Lower lobe of right lung (tissue), 2 donors: ENCODE results near the gene AGO4. TPM values are rescaled to one million over a fixed set of nuclear protein-coding genes. Genes with fewer than 3 reads are reported as not detected.
"Not testable (repeated sequence)": the region's sequence is repeated elsewhere in the genome, so short reads cannot be mapped to it uniquely, and the experiment has no call there.

Source experiments
- ATAC-seq, 2 donors: fragments of 200-7000 bp; cut with Tn5 transposase; one replicate each; pipeline ENCODE4 v1.9.1; 2020 to 2022; ENCODE audit warnings: mild to moderate bottlenecking in 2 of 2, moderate library complexity in 2 of 2
- DNase-seq: peaks from one replicate; pipeline ENCODE4 v3.0.0-alpha.2; 2020
- H3K27ac ChIP-seq: fragments of 200-600 bp; one replicate; pipeline ENCODE4 v1.8.0; 2022
- H3K27me3 ChIP-seq: fragments of 200-600 bp; one replicate; pipeline ENCODE4 v1.8.0; 2022; ENCODE audit warnings: low read depth
- H3K36me3 ChIP-seq: fragments of 200-600 bp; one replicate; pipeline ENCODE4 v1.8.0; 2022; ENCODE audit warnings: mild to moderate bottlenecking
- H3K4me1 ChIP-seq: fragments of 200-600 bp; one replicate; pipeline ENCODE4 v1.8.0; 2022
- H3K4me3 ChIP-seq: fragments of 200-600 bp; one replicate; pipeline ENCODE4 v1.8.0; 2022; ENCODE audit warnings: mild to moderate bottlenecking
- H3K9me3 ChIP-seq: fragments of 200-600 bp; one replicate; pipeline ENCODE4 v1.8.0; 2022
- intact Hi-C: fragments of 100-400 bp; cut with DNase I; formaldehyde crosslinking; loops from one replicate; pipeline ENCODE4 v1.11.0; 2022
- total RNA-seq: library from RNA; stranded (reverse); fragmentation: NEBNext Ultra II Directional; extraction: Animal tissue kit (Norgen Biotek cat#: 25700); gene quantifications from one replicate; pipeline ENCODE4 v1.2.1, GENCODE V29; 2021
- TF ChIP-seq, protein P1 (sequence below): fragments of 200-600 bp; IDR thresholded peaks from one replicate; pipeline ENCODE4 v1.8.0; 2022; ENCODE audit warnings: antibody characterized with exemption, mild to moderate bottlenecking
- donor health status: DM: no; HTN: yes; CAD: no; lungs with severe emphysema.

The AGO4 gene
- total RNA-seq, 1 donor from 2014 or later = 32.9 TPM

DNA sequence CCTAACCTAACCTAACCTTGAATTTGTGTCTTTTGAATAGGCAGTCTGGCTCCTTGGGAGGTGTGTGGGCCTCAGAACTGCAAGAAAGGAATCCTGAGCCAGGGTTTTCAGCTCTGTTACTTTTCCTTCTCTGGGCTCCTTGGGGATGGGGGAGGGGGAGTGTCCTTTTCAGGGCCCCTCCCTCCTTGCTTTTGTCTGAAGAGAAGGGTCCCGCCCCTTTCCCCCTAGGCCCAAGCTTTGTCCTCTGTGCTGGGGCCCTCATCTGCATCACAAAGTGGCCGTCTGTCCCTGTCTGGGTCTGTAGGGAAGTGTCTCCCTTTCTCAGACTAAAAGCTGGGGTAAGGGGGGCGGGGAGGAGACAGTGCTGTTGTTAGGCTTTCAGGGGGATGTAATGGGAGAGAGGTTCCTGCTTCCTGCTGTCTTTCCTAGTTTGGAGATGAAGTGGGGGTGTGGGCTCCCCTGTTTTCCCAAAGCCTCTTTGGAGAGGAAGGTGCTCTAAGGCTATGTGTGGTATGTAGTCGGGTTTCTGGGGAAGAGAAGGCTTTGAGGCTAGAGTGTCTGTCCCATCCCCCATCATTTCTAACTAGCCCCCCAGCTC, 78.2 kb downstream of the AGO4 start:
- TF ChIP-seq, protein P1, sequence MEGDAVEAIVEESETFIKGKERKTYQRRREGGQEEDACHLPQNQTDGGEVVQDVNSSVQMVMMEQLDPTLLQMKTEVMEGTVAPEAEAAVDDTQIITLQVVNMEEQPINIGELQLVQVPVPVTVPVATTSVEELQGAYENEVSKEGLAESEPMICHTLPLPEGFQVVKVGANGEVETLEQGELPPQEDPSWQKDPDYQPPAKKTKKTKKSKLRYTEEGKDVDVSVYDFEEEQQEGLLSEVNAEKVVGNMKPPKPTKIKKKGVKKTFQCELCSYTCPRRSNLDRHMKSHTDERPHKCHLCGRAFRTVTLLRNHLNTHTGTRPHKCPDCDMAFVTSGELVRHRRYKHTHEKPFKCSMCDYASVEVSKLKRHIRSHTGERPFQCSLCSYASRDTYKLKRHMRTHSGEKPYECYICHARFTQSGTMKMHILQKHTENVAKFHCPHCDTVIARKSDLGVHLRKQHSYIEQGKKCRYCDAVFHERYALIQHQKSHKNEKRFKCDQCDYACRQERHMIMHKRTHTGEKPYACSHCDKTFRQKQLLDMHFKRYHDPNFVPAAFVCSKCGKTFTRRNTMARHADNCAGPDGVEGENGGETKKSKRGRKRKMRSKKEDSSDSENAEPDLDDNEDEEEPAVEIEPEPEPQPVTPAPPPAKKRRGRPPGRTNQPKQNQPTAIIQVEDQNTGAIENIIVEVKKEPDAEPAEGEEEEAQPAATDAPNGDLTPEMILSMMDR = no peak
- DNase-seq (no peak), ATAC-seq (no peak)
- intact Hi-C loops = no loop called here
- H3K4me3 ChIP-seq = no peak overlapping the region
- no peaks in the 10 kb centered on the region for H3K9me3 ChIP-seq
- H3K27ac ChIP-seq = no peak overlapping the region
- no peaks in the 10 kb centered on the region for H3K27me3 ChIP-seq
- peaks cover 44% of the 10 kb centered on the region for H3K4me1 ChIP-seq
- peaks cover 30% of the 10 kb centered on the region for H3K36me3 ChIP-seq

DNA sequence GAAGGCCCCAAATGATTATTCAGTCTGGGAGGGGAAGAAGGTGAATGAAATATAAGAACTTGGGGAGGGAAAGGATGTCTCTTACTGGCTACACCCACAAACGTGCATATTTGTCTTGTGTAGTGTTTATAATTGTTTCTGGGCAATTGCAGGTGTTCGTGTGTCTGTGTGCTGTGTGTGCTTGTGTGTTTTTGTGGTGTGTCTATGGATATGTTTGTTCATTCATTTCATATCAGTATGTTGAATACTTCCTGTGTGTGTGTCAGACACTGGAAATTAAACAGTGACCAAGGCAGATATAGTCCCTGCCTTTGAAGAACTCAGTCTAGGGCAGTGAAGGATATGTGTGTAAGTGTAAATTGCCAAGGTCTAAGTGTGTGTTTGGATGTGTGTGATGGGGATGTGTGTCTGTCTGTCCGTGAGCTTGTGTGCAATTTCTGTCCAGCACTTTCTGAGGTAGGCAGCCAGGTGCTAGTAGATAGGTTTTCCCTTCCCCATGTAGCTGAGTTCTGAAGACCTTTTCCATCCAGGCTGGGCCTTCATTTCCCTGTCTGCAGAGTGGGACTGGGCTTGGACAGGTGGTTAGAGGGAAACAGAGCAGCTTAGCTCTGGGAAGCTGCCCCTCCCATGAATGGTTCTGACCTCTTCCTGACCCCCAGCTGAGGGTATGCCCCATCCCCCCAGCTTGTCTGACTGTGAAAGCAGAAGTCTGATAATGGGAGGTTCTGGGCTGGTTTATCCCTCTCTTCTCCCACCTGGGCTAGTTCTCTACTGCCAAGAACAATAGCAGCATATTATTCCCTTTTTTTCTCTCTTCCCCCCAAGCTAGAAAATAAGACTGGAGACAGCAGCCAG, 79.0 kb downstream of the AGO4 start:
- Histone ChIP-seq H3K36me3 (peaks cover 35% of the 10 kb centered on the region), H3K27ac (no peak overlapping the region), H3K4me3 (no peak overlapping the region), H3K4me1 (peaks cover 44% of the 10 kb centered on the region), H3K27me3 (no peaks in the 10 kb centered on the region), H3K9me3 (no peaks in the 10 kb centered on the region)
- TF ChIP-seq, protein P1 = no peak
- intact Hi-C loops = no loop called here
- DNase-seq (no peak), ATAC-seq (no peak)

DNA sequence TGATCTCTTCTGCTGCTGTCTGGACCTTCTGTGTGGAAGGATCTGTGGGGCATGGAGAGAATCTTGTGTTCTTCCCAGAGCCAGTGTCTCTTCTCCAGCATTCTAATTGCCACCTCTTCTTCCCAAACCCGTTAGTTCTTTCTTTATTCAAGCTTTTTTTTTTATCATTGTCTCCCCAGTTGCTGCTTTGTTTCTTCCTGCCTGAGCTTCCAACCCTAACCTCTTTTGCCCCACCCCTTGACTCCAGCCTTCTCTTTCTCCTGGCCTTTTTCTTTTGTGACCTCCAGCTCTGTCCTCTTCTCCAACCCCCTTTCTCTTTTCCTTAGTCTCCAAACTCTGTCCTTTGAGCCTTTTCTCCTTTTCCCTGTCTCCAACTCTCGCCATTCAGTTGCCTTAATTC, 79.7 kb downstream of the AGO4 start:
- Histone ChIP-seq H3K27ac (no peak overlapping the region), H3K36me3 (peaks cover 42% of the 10 kb centered on the region), H3K9me3 (no peaks in the 10 kb centered on the region), H3K4me3 (no peak overlapping the region), H3K4me1 (peaks cover 42% of the 10 kb centered on the region), H3K27me3 (no peaks in the 10 kb centered on the region)
- TF ChIP-seq, protein P1 = no peak
- intact Hi-C loops = no loop called here
- no peak for DNase-seq
- ATAC-seq = no peak

DNA sequence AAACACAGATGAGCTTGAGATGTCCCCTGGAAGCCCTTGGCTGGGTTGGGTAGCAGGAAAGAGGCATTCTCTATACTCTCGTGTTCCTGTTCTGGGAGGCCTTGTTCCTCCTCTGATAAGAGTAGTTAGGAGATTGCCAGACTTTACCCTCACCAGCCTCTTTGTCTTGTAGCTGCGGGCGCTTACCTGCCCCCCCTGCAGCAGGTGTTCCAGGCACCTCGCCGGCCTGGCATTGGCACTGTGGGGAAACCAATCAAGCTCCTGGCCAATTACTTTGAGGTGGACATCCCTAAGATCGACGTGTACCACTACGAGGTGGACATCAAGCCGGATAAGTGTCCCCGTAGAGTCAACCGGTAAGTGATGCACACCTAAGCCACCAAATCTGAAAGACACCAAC, 80.4 kb downstream of the AGO4 start:
- no peaks in the 10 kb centered on the region for H3K9me3 ChIP-seq
- no peak overlapping the region for H3K27ac ChIP-seq
- TF ChIP-seq, protein P1 = no peak
- no peaks in the 10 kb centered on the region for H3K27me3 ChIP-seq
- intact Hi-C loops = no loop called here
- H3K4me3 ChIP-seq = no peak overlapping the region
- peaks cover 49% of the 10 kb centered on the region for H3K36me3 ChIP-seq
- DNase-seq (no peak), ATAC-seq (no peak)
- H3K4me1 ChIP-seq = peaks cover 38% of the 10 kb centered on the region

DNA sequence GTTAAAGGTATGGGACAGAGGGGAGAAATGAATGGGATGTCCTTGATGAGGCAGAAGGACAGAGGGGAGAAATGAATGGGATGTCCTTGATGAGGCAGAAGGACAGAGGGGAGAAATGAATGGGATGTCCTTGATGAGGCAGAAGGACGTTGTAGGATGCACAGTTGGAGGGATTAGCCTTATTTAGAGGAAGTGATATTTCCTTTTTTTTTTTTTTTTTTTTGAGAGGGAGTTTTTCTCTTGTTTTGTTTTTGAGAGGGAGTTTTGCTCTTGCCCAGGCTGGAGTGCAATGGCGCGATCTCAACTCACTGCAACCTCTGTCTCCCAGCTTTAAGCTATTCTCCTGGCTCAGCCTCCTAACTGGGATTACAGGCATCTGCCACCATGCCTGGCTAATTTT, 81.2 kb downstream of the AGO4 start:
- H3K36me3 ChIP-seq = peaks cover 57% of the 10 kb centered on the region
- H3K4me3 ChIP-seq, H3K27me3 ChIP-seq, H3K27ac ChIP-seq, ATAC-seq, DNase-seq, H3K9me3 ChIP-seq, intact Hi-C loops: not testable (repeated sequence)
- H3K4me1 ChIP-seq = peaks cover 36% of the 10 kb centered on the region
